OCI-LY7 (cell line): ENCODE data around the gene PLAGL1. TPM values are rescaled to one million over a fixed set of nuclear protein-coding genes. Genes with fewer than 3 reads are reported as not detected.
"Not testable (repeated sequence)": the region's sequence is repeated elsewhere in the genome, so short reads cannot be mapped to it uniquely, and the experiment has no call there.

Experiments
- BruUV-seq: library from RNA; stranded (reverse); fragments of 400-500 nt; replicated peaks from 2 replicates; lab custom pipeline; 2021; lab: Mats Ljungman, UMichigan
- CTCF ChIA-PET: fragments of 300-600 bp; sonication (Branson Sonifier 250); formaldehyde crosslinking; loops from one replicate; lab custom pipeline; 2022; ENCODE audit warnings: antibody characterized with exemption; ENCODE audit not compliant: unreplicated experiment; lab: Charles Lee
- POLR2A ChIA-PET: fragments of 300-600 bp; sonication (Branson Sonifier 250); formaldehyde crosslinking; loops from one replicate; lab custom pipeline; 2022; ENCODE audit warnings: antibody characterized with exemption; lab: Charles Lee
- DNase-seq: peaks from one replicate; pipeline ENCODE4 v3.0.0-alpha.2; 2015; ENCODE audit warnings: low spot score
- H2AFZ ChIP-seq: fragments of 200-600 bp; sonication (generic), shearing (Covaris generic); 2 replicates; pipeline ENCODE4 v1.6.1; 2014; ENCODE audit warnings: mild to moderate bottlenecking, antibody characterized with exemption, low read length, moderate library complexity
- H3K27ac ChIP-seq: fragments of 200-600 bp; sonication (generic); 2 replicates; pipeline ENCODE4 v1.5.1; 2014; ENCODE audit warnings: mixed run types, low read depth, mild to moderate bottlenecking, moderate library complexity, low read length, inconsistent platforms; ENCODE audit not compliant: poor library complexity, severe bottlenecking
- H3K36me3 ChIP-seq: fragments of 200-600 bp; sonication (generic); 2 replicates; pipeline ENCODE4 v1.6.1; 2014; ENCODE audit warnings: mild to moderate bottlenecking, antibody characterized with exemption, low read length, moderate library complexity, mixed read lengths; ENCODE audit not compliant: insufficient read depth
- H3K4me1 ChIP-seq: fragments of 200-600 bp; sonication (generic); 2 replicates; pipeline ENCODE4 v1.5.1; 2014; ENCODE audit warnings: mild to moderate bottlenecking, low read length; ENCODE audit not compliant: insufficient read depth, poor library complexity, severe bottlenecking
- H3K4me2 ChIP-seq: fragments of 200-600 bp; sonication (generic); 2 replicates; pipeline ENCODE4 v1.6.1; 2014; ENCODE audit warnings: mild to moderate bottlenecking, low read length
- H3K4me3 ChIP-seq: fragments of 200-600 bp; sonication (generic); 2 replicates; pipeline ENCODE4 v1.5.1; 2014; ENCODE audit warnings: mild to moderate bottlenecking, low read depth, low read length; ENCODE audit not compliant: poor library complexity, severe bottlenecking
- H3K79me2 ChIP-seq: fragments of 200-600 bp; sonication (generic); 2 replicates; pipeline ENCODE4 v1.6.1; 2016; ENCODE audit warnings: low read depth, mild to moderate bottlenecking, low read length, moderate library complexity, mixed read lengths; ENCODE audit not compliant: insufficient read depth
- H3K9me2 ChIP-seq: fragments of 200-600 bp; sonication (generic); 2 replicates; pipeline ENCODE4 v1.6.1; 2016; ENCODE audit warnings: mild to moderate bottlenecking, low read length, mixed read lengths; ENCODE audit not compliant: insufficient read depth
- H3K9me3 ChIP-seq: fragments of 200-600 bp; sonication (generic); 2 replicates; pipeline ENCODE4 v1.6.1; 2014; ENCODE audit warnings: mild to moderate bottlenecking, mixed run types, low read length, mixed read lengths
- H4K20me1 ChIP-seq: fragments of 200-600 bp; sonication (generic); 2 replicates; pipeline ENCODE4 v1.6.1; 2014; ENCODE audit warnings: mild to moderate bottlenecking, antibody characterized with exemption, low read length, moderate library complexity, mixed read lengths; ENCODE audit not compliant: insufficient read depth
- EZH2phosphoT487 ChIP-seq: fragments of 200-600 bp; sonication (generic); IDR thresholded peaks from 2 replicates; pipeline ENCODE4 v1.6.1; 2018; ENCODE audit warnings: low read depth, borderline replicate concordance, mild to moderate bottlenecking, mixed run types, antibody characterized with exemption, low read length, moderate library complexity, mixed read lengths
- intact Hi-C: fragments of 100-400 bp; cut with micrococcal nuclease; formaldehyde crosslinking; loops from one replicate; pipeline ENCODE4 v1.10.0; 2022; ENCODE audit not compliant: unreplicated experiment
- total RNA-seq, 2 experiments: library from RNA; depleted of rRNA in 1 of 2; stranded (reverse); fragments of >200 nt in 1 of 2; shearing (Covaris generic) in 1 of 2; gene quantifications; 2 replicates each; pipeline ENCODE4 v1.2.3, GENCODE V29; 2014 to 2022
- TF ChIP-seq, protein P1 (sequence below): fragments of 200-600 bp; sonication (generic); conservative IDR thresholded peaks from 2 replicates; pipeline ENCODE4 v1.5.1; 2014; ENCODE audit warnings: mild to moderate bottlenecking, antibody characterized with exemption, low read length, moderate library complexity, mixed read lengths

The PLAGL1 gene
- total RNA-seq, 2 experiments from 2014 or later = 1.7 TPM

DNA sequence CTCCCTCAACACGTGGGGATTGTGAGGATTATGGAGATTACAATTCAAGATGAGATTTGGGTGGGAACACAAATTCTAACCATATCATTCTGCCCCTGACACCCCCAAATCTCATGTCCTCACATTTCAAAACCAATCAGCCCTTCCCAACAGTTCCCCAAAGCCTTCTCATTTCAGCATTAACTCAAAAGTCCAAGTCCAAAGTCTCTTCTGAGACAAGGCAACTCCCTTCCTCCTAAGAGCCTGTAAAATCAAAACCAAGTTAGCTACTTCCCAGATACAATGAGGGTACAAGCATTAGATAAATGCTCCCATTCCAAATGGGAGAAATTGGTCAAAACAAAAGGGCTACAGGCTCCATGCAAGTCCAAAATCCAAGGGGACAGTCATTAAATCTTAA, 39.6 kb upstream of the PLAGL1 start:
- Histone ChIP-seq H3K79me2 (no peaks in the 10 kb centered on the region), H3K4me3 (no peak overlapping the region), H2AFZ (no peak overlapping the region), H3K27ac (no peak overlapping the region), H3K36me3 (no peaks in the 10 kb centered on the region), H3K9me2 (no peaks in the 10 kb centered on the region), H3K4me1 (no peaks in the 10 kb centered on the region), H3K9me3 (no peaks in the 10 kb centered on the region), H4K20me1 (no peaks in the 10 kb centered on the region), H3K4me2 (no peak overlapping the region)
- ChIA-PET POLR2A (interaction anchor here (0.6 kb wide), 1 partner anchor 235 kb away, joined by 4 read pairs; no protein-coding TSS in a partner anchor), CTCF (no interaction called here)
- DNase-seq = no peak
- intact Hi-C loops = no loop called here
- no peak for TF ChIP-seq EZH2phosphoT487
- TF ChIP-seq, protein P1, sequence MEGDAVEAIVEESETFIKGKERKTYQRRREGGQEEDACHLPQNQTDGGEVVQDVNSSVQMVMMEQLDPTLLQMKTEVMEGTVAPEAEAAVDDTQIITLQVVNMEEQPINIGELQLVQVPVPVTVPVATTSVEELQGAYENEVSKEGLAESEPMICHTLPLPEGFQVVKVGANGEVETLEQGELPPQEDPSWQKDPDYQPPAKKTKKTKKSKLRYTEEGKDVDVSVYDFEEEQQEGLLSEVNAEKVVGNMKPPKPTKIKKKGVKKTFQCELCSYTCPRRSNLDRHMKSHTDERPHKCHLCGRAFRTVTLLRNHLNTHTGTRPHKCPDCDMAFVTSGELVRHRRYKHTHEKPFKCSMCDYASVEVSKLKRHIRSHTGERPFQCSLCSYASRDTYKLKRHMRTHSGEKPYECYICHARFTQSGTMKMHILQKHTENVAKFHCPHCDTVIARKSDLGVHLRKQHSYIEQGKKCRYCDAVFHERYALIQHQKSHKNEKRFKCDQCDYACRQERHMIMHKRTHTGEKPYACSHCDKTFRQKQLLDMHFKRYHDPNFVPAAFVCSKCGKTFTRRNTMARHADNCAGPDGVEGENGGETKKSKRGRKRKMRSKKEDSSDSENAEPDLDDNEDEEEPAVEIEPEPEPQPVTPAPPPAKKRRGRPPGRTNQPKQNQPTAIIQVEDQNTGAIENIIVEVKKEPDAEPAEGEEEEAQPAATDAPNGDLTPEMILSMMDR = no peak
- BruUV-seq = no TSS peak

DNA sequence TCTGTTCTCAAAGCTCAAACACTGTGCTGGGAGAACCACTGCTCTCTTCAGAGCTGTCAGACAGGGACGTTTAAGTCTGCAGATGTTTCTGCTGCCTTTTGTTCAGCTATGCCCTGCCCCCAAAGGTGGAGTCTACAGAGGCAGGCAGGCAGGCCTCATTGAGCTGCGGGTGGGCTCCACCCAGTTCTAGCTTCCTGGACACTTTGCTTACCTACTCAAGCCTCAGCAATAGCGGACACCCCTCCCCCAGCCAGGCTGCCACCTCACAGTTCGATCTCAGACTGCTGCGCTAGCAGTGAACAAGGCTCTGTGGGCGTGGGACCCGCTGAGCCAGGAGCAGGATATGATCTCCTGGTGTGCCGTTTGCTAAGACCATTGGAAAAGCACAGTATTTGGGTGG, 38.6 kb upstream of the PLAGL1 start:
- H3K36me3 ChIP-seq, H2AFZ ChIP-seq, DNase-seq, H3K4me1 ChIP-seq, H3K79me2 ChIP-seq, BruUV-seq, intact Hi-C loops, H4K20me1 ChIP-seq, H3K4me2 ChIP-seq, H3K9me3 ChIP-seq, POLR2A ChIA-PET, H3K4me3 ChIP-seq, H3K9me2 ChIP-seq, H3K27ac ChIP-seq, CTCF ChIA-PET: not testable (repeated sequence)

DNA sequence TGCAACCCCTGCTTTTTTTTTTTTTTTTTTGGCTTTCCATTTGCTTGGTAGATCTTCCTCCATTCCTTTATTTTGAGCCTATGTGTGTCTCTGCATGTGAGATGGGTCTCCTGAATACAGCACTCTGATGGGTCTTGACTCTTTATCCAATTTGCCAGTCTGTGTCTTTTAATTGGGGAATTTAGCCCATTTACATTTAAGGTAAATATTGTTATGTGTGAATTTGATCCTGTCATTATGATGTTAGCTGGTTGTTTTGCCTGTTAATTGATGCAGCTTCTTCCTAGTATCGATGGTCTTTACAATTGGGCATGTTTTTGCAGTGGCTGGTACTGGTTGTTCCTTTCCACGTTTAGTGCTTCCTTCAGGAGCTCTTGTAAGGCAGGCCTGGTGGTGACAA, 36.9 kb upstream of the PLAGL1 start:
- H2AFZ ChIP-seq, H3K4me1 ChIP-seq, H3K4me2 ChIP-seq, H3K36me3 ChIP-seq, BruUV-seq, H3K9me2 ChIP-seq, H3K9me3 ChIP-seq, H3K27ac ChIP-seq, H3K79me2 ChIP-seq, DNase-seq, intact Hi-C loops, CTCF ChIA-PET, H3K4me3 ChIP-seq, POLR2A ChIA-PET, H4K20me1 ChIP-seq: not testable (repeated sequence)

DNA sequence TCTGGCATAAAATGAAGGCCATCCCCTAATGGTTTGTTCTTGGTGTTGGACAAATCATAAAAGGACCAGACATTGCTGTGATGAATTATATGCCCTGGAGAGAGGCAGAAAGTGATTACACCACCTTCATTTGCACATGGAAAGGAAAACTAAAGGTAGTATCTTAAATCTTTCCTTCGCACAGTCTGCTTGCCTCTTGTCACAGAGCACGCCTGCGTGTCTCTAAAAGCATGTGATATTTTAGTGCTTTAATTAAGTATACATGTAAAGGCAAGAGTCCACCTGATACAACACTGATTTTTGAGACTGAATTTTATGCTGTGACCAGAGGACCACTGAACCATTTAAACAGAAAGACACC, 28.8 kb upstream of the PLAGL1 start:
- TF ChIP-seq, protein P1 = no peak
- no peak for TF ChIP-seq EZH2phosphoT487
- no peaks in the 10 kb centered on the region for H3K9me2 ChIP-seq
- H3K79me2 ChIP-seq = no peaks in the 10 kb centered on the region
- H3K4me3 ChIP-seq = no peak overlapping the region
- H3K9me3 ChIP-seq = no peaks in the 10 kb centered on the region
- H3K36me3 ChIP-seq = no peaks in the 10 kb centered on the region
- H3K4me1 ChIP-seq = no peaks in the 10 kb centered on the region
- no peaks in the 10 kb centered on the region for H4K20me1 ChIP-seq
- no peak overlapping the region for H3K27ac ChIP-seq
- H3K4me2 ChIP-seq = no peak overlapping the region
- CTCF ChIA-PET = no interaction called here
- intact Hi-C loops = no loop called here
- no peak for DNase-seq
- no peak overlapping the region for H2AFZ ChIP-seq
- no TSS peak for BruUV-seq
- POLR2A ChIA-PET = interaction anchor here (1.4 kb wide), 1 partner anchor 38 kb away, joined by 3 read pairs; no protein-coding TSS in a partner anchor
